ENCODE data around the gene TRPC4. TPM values are rescaled to one million over a fixed set of nuclear protein-coding genes. Genes with fewer than 3 reads are reported as not detected.

TRPC4 gene
- total RNA-seq, 1 experiment from 2014 or later = 19.0 TPM

GRCh38 chr13:37769545-37769944, 100.0 kb downstream of the TRPC4 start:
- Histone ChIP-seq H4K91ac (ENCODE audit: insufficient read length, low read depth, low read length) (no peak overlapping the region), H4K20me1 (ENCODE audit: control insufficient read depth, insufficient read depth, insufficient read length) (no peaks in the 10 kb centered on the region), H3K18ac (ENCODE audit: insufficient read length, low read depth, low read length) (no peak overlapping the region), H3K9ac (ENCODE audit: extremely low read depth, insufficient read length, low read length) (no peak overlapping the region), H3K4me1 (ENCODE audit: insufficient read depth, low read length) (no peaks in the 10 kb centered on the region), H2AK5ac (ENCODE audit: insufficient read length, low read length) (no peak overlapping the region), H2BK20ac (ENCODE audit: low read depth, low read length, poor library complexity, severe bottlenecking) (no peak overlapping the region), H2BK120ac (ENCODE audit: low read depth, low read length, poor library complexity, severe bottlenecking) (no peak overlapping the region), H3K4me2 (ENCODE audit: insufficient read depth, insufficient read length, low read length) (no peak overlapping the region), H2BK12ac (ENCODE audit: insufficient read length, low read depth, low read length) (no peak overlapping the region), H3K23me2 (ENCODE audit: insufficient read length, low read depth, low read length, poor library complexity, severe bottlenecking) (no peaks in the 10 kb centered on the region), H3K79me1 (ENCODE audit: insufficient read depth, low read depth, low read length, poor library complexity, severe bottlenecking) (no peaks in the 10 kb centered on the region), H3T11ph (ENCODE audit: low read length) (no peak overlapping the region), H2BK15ac (ENCODE audit: low read depth, low read length) (no peak overlapping the region), H3K4ac (ENCODE audit: low read depth, low read length) (no peak overlapping the region), H3K27ac (ENCODE audit: insufficient read length, low read depth, low read length) (no peak overlapping the region), H2BK5ac (ENCODE audit: insufficient read length, low read length) (no peak overlapping the region), H4K8ac (replicated peaks; ENCODE audit: insufficient read length, low read depth, low read length) (no peak overlapping the region), H3K79me2 (ENCODE audit: insufficient read depth, low read length) (no peaks in the 10 kb centered on the region), H2AFZ (ENCODE audit: low read length) (no peak overlapping the region), H3K23ac (ENCODE audit: insufficient read length, low read depth, low read length) (no peak overlapping the region), H3K9me3 (ENCODE audit: control insufficient read depth, low read depth, low read length) (no peaks in the 10 kb centered on the region), H3K56ac (ENCODE audit: insufficient read length, low read depth, low read length) (no peak overlapping the region), H3K27me3 (ENCODE audit: insufficient read depth, low read length) (no peaks in the 10 kb centered on the region), H4K5ac (ENCODE audit: insufficient read length, low read depth, low read length) (no peak overlapping the region), H3K14ac (ENCODE audit: insufficient read depth, low read length) (no peak overlapping the region)
- Mint-ChIP-seq H3K36me3 (ENCODE audit: insufficient read depth in 1 of 3, low read depth in 3 of 3) (no peaks in the 10 kb centered on the region), H3K4me1 (peaks cover 0 to 3% of the 10 kb centered on the region in 2 experiments; a peak in 1 of 4 replicates), H3K9me3 (no peaks in the 10 kb centered on the region), H3K27me3 (ENCODE audit: low read depth) (no peaks in the 10 kb centered on the region), H3K27ac (no peak overlapping the region), H3K4me3 (no peak overlapping the region)
- DNase-seq = no peak
- TF ChIP-seq CTCF (conservative IDR thresholded peaks at IDR 0.05) = no peak
- WGBS (ENCODE audit: extremely low coverage, insufficient read length, low lambda C conversion rate) = no CpG with 5 or more reads among the region's 2 CpGs

All from H9 (cell line).